ENCODE results near the gene CLCN7.
"Not testable (repeated sequence)": the region's sequence is repeated elsewhere in the genome, so short reads cannot be mapped to it uniquely, and the experiment has no call there.

The CLCN7 gene

GRCh38 chr16:1443980-1444729 is 30.7 kb downstream of the CLCN7 start, which contains the start of gene CCDC154:
TSS of gene CCDC154 (minus strand) at chr16:1444556. CDS start at chr16:1444322, 234 bp downstream.
- DNase-seq = no peak

- no peak for DNase-seq
These were observed 31.3 kb downstream of the CLCN7 start for GRCh38 chr16:1443403-1443973.

- no peak for DNase-seq
These were observed 32.1 kb downstream of the CLCN7 start for GRCh38 chr16:1442697-1443096.

- no peak for DNase-seq
These were observed 33.4 kb downstream of the CLCN7 start for GRCh38 chr16:1441391-1441829.

GRCh38 chr16:1439699-1440074 is 35.1 kb downstream of the CLCN7 start:
- DNase-seq = not testable (repeated sequence)

- no peak for DNase-seq
These were observed 35.6 kb downstream of the CLCN7 start for GRCh38 chr16:1439058-1439698.

- no peak for DNase-seq
These were observed 36.4 kb downstream of the CLCN7 start for GRCh38 chr16:1438229-1439057.

GRCh38 chr16:1437606-1438005 is 37.2 kb downstream of the CLCN7 start:
- DNase-seq = no peak

- no peak for DNase-seq
These were observed 38.0 kb downstream of the CLCN7 start for GRCh38 chr16:1436731-1437355.

- DNase-seq = no peak
These were observed 38.7 kb downstream of the CLCN7 start for GRCh38 chr16:1435921-1436697.

GRCh38 chr16:1434644-1435592 is 39.9 kb downstream of the CLCN7 start:
- no peak for DNase-seq

- no peak for DNase-seq
These were observed 41.1 kb downstream of the CLCN7 start for GRCh38 chr16:1433756-1434155.

GRCh38 chr16:1433263-1433560 is 41.6 kb downstream of the CLCN7 start:
- no peak for DNase-seq

- DNase-seq = no peak
These were observed 42.2 kb downstream of the CLCN7 start for GRCh38 chr16:1432388-1433262.

GRCh38 chr16:1431497-1432270 is 43.1 kb downstream of the CLCN7 start:
- no peak for DNase-seq

- DNase-seq = peak; percentile 65
These were observed 43.9 kb downstream of the CLCN7 start, which contains the start of gene PERCC1 for GRCh38 chr16:1430759-1431496. TSS of gene PERCC1 (plus strand) at chr16:1431078. CDS start at chr16:1432594, 1,516 bp downstream.

GRCh38 chr16:1430214-1430758 is 44.5 kb downstream of the CLCN7 start:
- no peak for DNase-seq

GRCh38 chr16:1429631-1430030 is 45.2 kb downstream of the CLCN7 start:
- no peak for DNase-seq

All from NCI-H774 (cell line).